KOPT-K1 (cell line): ENCODE measurements around the gene SLC17A2.

Source experiments
- H3K27ac ChIP-seq: fragments of 200-600 bp; sonication (generic); 2 replicates; pipeline ENCODE4 v1.5.1; 2016; ENCODE audit warnings: antibody characterized with exemption, mild to moderate bottlenecking, low read depth, low read length; ENCODE audit not compliant: poor library complexity, severe bottlenecking
- H3K36me3 ChIP-seq: fragments of 200-600 bp; sonication (generic); 2 replicates; pipeline ENCODE4 v1.5.1; 2017; ENCODE audit warnings: antibody characterized with exemption, mild to moderate bottlenecking, low read length, moderate library complexity; ENCODE audit not compliant: insufficient read depth
- H3K9me3 ChIP-seq: fragments of 200-600 bp; sonication (generic); 2 replicates; pipeline ENCODE4 v1.5.1; 2017; ENCODE audit warnings: antibody characterized with exemption, low read length, mild to moderate bottlenecking; ENCODE audit not compliant: insufficient read depth, poor library complexity, severe bottlenecking

Gene SLC17A2

GRCh38 chr6:25916789-25917490 is 13.6 kb downstream of the SLC17A2 start:
- H3K9me3 ChIP-seq: no peaks in the 10 kb centered on the region
- no peaks in the 10 kb centered on the region for H3K36me3 ChIP-seq
- H3K27ac ChIP-seq: no peak overlapping the region

DNA sequence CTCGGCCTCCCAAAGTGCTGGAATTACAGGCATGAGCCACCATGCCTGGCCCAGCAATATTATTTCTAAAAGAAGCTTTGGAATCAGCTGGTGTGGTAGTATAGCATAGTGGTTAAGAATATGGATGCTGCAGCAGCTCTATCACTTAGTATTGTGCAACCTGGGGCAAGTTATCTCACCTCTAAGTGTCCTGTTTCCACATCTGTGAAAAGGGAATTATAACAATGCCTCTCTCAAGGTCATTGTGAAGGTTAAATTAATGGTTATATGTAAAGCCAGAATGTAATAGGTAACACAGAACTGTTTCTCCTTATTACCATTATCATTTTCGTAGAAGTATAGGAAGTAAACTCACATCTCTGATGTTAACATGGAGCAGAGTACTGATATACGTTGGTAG is 14.2 kb downstream of the SLC17A2 start:
- H3K36me3 ChIP-seq: no peaks in the 10 kb centered on the region
- H3K9me3 ChIP-seq: no peaks in the 10 kb centered on the region
- no peak overlapping the region for H3K27ac ChIP-seq

GRCh38 chr6:25913741-25914140 is 16.8 kb downstream of the SLC17A2 start:
- Histone ChIP-seq H3K27ac (no peak overlapping the region), H3K36me3 (no peaks in the 10 kb centered on the region), H3K9me3 (no peaks in the 10 kb centered on the region)

DNA sequence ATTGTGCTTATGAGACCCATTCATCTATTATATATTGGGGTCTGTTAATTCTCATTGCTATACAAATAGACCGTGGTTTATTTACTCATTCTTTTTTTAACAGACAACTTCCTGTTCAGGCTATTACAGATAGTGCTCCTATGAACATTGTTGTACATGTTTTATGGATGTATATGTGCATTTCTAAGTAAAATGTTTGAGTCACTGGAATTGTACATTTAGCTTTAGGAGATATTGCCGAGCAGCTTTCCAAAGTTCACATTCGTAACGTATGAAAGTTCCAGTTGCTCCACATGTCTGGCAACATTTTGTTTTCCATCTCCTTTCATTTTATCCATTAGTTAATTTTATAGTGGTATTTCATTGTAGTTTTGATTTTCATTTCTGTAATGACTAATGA is 19.1 kb downstream of the SLC17A2 start:
- Histone ChIP-seq H3K27ac (no peak overlapping the region), H3K36me3 (no peaks in the 10 kb centered on the region), H3K9me3 (no peaks in the 10 kb centered on the region)

DNA sequence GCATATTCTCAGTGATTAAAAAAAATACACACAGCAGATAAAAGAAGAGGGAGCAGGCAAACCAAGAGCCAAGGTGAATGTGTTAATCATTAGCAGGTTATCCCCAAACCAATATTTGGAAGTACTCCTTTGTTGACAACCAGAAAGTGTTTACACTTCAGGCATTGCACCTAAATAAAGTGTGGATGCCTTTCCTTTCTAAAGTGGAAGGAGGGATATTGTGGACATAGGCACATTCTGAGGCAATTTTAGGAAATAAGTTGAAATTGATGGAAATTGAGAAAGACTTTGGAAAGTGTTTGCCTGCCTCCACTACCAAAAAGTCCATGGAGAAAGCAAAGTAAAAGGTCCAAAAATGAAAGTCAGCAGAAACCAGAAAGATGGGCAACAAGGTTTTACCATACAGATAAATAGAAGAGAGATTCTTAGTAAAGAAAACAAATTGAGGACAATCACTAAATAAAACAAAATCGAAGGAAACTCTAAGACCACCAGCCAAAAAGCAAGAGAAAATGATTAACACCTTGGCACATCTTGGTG is 22.9 kb downstream of the SLC17A2 start:
- H3K9me3 ChIP-seq: no peaks in the 10 kb centered on the region
- no peaks in the 10 kb centered on the region for H3K36me3 ChIP-seq
- H3K27ac ChIP-seq: no peak overlapping the region

GRCh38 chr6:25903467-25904099 is 26.9 kb downstream of the SLC17A2 start:
- no peak overlapping the region for H3K27ac ChIP-seq
- no peaks in the 10 kb centered on the region for H3K36me3 ChIP-seq
- H3K9me3 ChIP-seq: no peaks in the 10 kb centered on the region

- H3K27ac ChIP-seq: no peak overlapping the region
- no peaks in the 10 kb centered on the region for H3K9me3 ChIP-seq
- no peaks in the 10 kb centered on the region for H3K36me3 ChIP-seq
Observed at GRCh38 chr6:25902071-25902470, 28.4 kb downstream of the SLC17A2 start.

GRCh38 chr6:25900843-25901242 is 29.6 kb downstream of the SLC17A2 start:
- H3K9me3 ChIP-seq: no peaks in the 10 kb centered on the region
- H3K27ac ChIP-seq: no peak overlapping the region
- H3K36me3 ChIP-seq: no peaks in the 10 kb centered on the region

DNA sequence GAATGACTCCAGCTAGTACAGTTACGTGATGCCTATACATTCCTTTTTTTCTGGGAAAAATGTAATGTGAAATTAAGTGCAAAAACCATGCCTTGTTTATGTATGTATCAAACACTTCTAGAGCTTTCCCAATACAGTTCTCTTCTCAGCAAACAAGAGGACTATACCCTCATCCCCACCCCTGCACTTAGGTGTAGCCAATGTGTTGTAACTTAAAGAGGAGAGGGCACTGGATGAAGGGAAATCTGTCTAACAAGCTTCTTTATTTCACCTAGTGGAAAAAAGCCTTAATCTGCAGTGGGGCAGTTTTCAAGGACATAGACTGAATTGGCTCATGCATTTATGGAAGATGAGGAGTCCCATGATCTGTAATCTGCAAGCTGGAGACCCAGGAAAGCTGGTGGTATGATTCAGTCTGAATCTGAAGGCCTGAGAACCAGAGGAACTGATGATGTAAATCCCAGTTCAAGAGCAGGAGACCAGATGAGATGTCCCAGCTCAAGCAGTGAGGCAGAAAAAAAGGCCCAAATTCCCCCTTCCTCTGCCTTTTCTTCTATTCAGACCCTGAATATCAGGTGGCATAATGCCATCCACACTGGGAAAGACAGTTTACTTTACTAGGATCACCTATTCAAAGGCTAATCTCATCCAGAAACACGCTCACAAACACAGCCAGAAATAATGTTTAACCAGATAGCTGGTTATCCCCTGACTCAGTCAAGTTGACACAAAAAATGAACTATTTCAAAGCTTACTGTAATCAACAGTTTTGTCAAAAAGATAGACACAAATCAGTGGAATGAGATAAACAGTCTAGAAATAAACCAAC is 30.7 kb downstream of the SLC17A2 start:
- no peak overlapping the region for H3K27ac ChIP-seq
- no peaks in the 10 kb centered on the region for H3K36me3 ChIP-seq

DNA sequence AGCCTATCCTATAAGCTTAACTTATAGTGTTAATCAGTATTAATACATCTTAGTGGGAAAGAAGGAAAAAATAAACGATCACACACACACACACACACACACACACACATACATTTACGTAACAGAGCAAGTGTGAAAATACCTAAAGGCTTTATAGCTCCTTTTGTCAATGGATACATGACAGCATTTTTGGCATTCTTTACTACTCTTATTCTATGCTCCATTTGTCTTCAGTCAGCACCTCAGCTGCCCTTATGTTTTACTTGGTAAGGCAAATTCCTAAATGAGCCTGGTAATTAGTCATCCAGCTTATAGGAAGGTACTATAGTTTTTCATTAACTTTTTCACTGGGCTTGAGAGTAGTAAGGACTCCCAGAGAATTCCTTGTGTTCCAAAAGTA is 31.4 kb downstream of the SLC17A2 start:
- no peaks in the 10 kb centered on the region for H3K9me3 ChIP-seq
- no peak overlapping the region for H3K27ac ChIP-seq
- H3K36me3 ChIP-seq: no peaks in the 10 kb centered on the region

More for the DNA sequence above, 30.7 kb downstream of the SLC17A2 start:
- H3K9me3 ChIP-seq: no peaks in the 10 kb centered on the region

GRCh38 chr6:25898289-25898977 is 32.1 kb downstream of the SLC17A2 start:
- no peaks in the 10 kb centered on the region for H3K9me3 ChIP-seq
- H3K27ac ChIP-seq: no peak overlapping the region
- no peaks in the 10 kb centered on the region for H3K36me3 ChIP-seq

GRCh38 chr6:25896252-25896651 is 34.2 kb downstream of the SLC17A2 start:
- Histone ChIP-seq H3K27ac (no peak overlapping the region), H3K9me3 (no peaks in the 10 kb centered on the region), H3K36me3 (no peaks in the 10 kb centered on the region)

DNA sequence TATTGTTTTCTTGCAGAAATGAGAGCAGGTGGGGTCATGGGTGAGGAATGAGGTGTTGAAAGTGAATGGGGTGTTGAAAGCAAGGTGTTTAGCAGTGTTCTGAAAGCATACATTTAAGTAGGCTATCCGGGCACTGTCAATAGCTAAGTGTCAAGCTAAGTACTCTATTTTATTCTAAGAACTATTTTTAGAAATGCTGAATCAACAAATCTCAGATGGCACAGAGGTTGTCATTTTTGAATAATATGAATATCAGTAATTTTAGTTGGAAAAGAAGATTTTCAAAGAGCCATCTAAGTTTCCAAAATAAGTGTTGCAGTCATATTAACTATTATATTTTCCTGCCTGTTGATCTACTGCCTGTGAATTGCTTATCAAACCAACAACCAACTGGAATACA is 34.7 kb downstream of the SLC17A2 start:
- H3K36me3 ChIP-seq: no peaks in the 10 kb centered on the region
- no peaks in the 10 kb centered on the region for H3K9me3 ChIP-seq
- no peak overlapping the region for H3K27ac ChIP-seq

GRCh38 chr6:25893778-25894177 is 36.7 kb downstream of the SLC17A2 start:
- H3K27ac ChIP-seq: no peak overlapping the region
- no peaks in the 10 kb centered on the region for H3K9me3 ChIP-seq
- H3K36me3 ChIP-seq: no peaks in the 10 kb centered on the region

DNA sequence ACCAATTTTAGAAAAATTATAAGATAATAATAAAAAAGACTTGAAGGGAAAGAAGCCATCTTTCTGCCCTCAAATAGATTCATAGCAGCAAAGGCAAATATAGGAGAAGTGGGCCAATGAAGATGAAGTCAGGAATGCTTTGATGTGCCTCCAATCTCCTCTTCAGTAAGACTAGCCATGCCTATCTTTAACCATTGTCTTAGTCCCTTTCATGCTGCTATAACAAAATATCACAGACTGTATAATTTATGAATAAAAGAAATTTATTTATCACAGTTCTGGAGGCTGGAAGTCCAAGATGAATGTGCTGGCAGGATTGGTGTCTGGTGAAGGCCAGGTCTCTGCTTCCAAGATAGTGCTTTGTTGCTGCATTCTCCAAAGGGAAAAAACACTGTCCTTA is 37.6 kb downstream of the SLC17A2 start:
- Histone ChIP-seq H3K36me3 (no peaks in the 10 kb centered on the region), H3K27ac (no peak overlapping the region), H3K9me3 (no peaks in the 10 kb centered on the region)
